GM12892 (cell line): ENCODE results near the gene TMEM255B.

Experiments
- POLR2A ChIP-seq: IDR thresholded peaks from 2 replicates; pipeline ENCODE4 v1.6.1; 2011; ENCODE audit warnings: low read depth, low read length, control low read depth
- POLR2AphosphoS5 ChIP-seq: IDR thresholded peaks from 2 replicates; pipeline ENCODE4 v1.6.1; 2011; ENCODE audit warnings: low read depth, low read length, control low read depth

DNA sequence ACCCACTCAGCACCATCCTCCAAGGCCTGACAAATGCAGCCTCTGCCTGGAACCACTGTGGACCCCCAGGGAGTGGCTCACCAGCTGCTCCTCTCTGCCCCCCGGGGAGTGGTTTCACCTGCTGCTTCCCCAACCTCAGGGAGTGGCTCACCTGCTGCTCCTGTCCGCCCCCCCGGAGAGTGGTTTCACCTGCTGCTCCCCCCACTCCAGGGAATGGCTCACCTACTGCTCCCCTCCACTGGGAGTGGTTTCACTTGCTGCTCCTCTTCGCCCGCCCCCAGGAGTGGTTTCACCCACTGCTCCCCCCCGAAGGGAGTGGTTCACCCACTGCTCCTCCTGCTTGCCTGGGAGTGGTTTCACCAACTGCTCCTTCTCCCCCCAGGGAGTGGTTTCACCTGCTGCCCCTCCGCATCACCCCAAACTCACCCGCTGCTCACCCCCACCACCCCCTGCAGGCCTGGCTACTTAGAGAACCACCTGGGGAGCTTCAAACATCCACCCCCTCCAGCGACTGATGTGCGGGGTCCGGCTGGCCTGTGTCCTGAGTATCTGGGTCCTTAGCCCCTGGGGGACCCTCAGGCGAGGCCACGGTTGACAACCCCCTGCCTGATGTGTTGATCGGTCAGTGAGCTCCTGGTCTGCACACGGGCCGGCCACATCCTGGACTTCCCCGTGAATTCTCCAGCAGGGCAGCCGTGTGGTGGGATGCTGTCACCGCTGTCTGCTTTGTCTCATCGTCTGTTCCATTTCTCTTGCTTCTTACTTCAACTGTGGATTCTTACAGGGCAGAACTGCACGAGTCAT lies 14.6 kb upstream of the TMEM255B start:
- TF ChIP-seq POLR2A (no peak), POLR2AphosphoS5 (no peak)
